ENCODE measurements around the gene SLC39A9. TPM values are rescaled to one million over a fixed set of nuclear protein-coding genes. Genes with fewer than 3 reads are reported as not detected.
A peak's percentile ranks its signal among the peaks of the same experiment; 100 is the strongest.

SLC39A9 gene
- total RNA-seq, 1 experiment from 2014 or later: 39.8 TPM

- Histone ChIP-seq H3K14ac (ENCODE audit: insufficient read depth, low read length) (no peak overlapping the region), H4K5ac (ENCODE audit: insufficient read length, low read depth, low read length) (no peak overlapping the region), H4K8ac (replicated peaks; ENCODE audit: insufficient read length, low read depth, low read length) (no peak overlapping the region), H3K27me3 (ENCODE audit: insufficient read depth, low read length) (no peaks in the 10 kb centered on the region), H2AK5ac (ENCODE audit: insufficient read length, low read length) (no peak overlapping the region), H2AFZ (ENCODE audit: low read length) (no peak overlapping the region), H4K91ac (ENCODE audit: insufficient read length, low read depth, low read length) (no peak overlapping the region), H3K4me1 (ENCODE audit: insufficient read depth, low read length) (0 out of 2 replicates have a peak, but pooled peaks cover 2% of the 10 kb centered on the region), H3K79me2 (ENCODE audit: insufficient read depth, low read length) (peaks cover 53% of the 10 kb centered on the region; the same call in 1 of the 2 replicates), H3K27ac (ENCODE audit: insufficient read length, low read depth, low read length) (no peak overlapping the region), H3K4me2 (ENCODE audit: insufficient read depth, insufficient read length, low read length) (no peak overlapping the region), H3K9me3 (ENCODE audit: control insufficient read depth, low read depth, low read length) (no peaks in the 10 kb centered on the region), H3T11ph (ENCODE audit: low read length) (no peak overlapping the region), H2BK120ac (ENCODE audit: low read depth, low read length, poor library complexity, severe bottlenecking) (no peak overlapping the region), H3K56ac (ENCODE audit: insufficient read length, low read depth, low read length) (no peak overlapping the region), H3K23me2 (ENCODE audit: insufficient read length, low read depth, low read length, poor library complexity, severe bottlenecking) (peaks cover 12% of the 10 kb centered on the region), H2BK12ac (ENCODE audit: insufficient read length, low read depth, low read length) (no peak overlapping the region), H2BK20ac (ENCODE audit: low read depth, low read length, poor library complexity, severe bottlenecking) (no peak overlapping the region), H3K4ac (ENCODE audit: low read depth, low read length) (no peak overlapping the region), H3K9ac (ENCODE audit: extremely low read depth, insufficient read length, low read length) (no peak overlapping the region), H2BK15ac (ENCODE audit: low read depth, low read length) (no peak overlapping the region), H3K79me1 (ENCODE audit: insufficient read depth, low read depth, low read length, poor library complexity, severe bottlenecking) (peaks cover 7% of the 10 kb centered on the region), H3K18ac (ENCODE audit: insufficient read length, low read depth, low read length) (no peak overlapping the region), H4K20me1 (ENCODE audit: control insufficient read depth, insufficient read depth, insufficient read length) (no peaks in the 10 kb centered on the region), H2BK5ac (ENCODE audit: insufficient read length, low read length) (no peak overlapping the region), H3K23ac (ENCODE audit: insufficient read length, low read depth, low read length) (no peak overlapping the region)
- Mint-ChIP-seq H3K27ac (peak overlapping the region in 1 of 3 experiments; percentile 78; a peak in 2 of 7 replicates), H3K36me3 (ENCODE audit: insufficient read depth in 1 of 3, low read depth in 3 of 3) (peaks cover 46 to 61% (median 59%) of the 10 kb centered on the region in 3 experiments; a peak in 6 of 7 replicates), H3K4me3 (peak overlapping the region; percentile 39 to 94; a peak in 3 of 5 replicates), H3K4me1 (peaks cover 37 to 44% of the 10 kb centered on the region in 2 experiments), H3K27me3 (ENCODE audit: low read depth) (no peaks in the 10 kb centered on the region), H3K9me3 (no peaks in the 10 kb centered on the region)
- TF ChIP-seq, protein P1, sequence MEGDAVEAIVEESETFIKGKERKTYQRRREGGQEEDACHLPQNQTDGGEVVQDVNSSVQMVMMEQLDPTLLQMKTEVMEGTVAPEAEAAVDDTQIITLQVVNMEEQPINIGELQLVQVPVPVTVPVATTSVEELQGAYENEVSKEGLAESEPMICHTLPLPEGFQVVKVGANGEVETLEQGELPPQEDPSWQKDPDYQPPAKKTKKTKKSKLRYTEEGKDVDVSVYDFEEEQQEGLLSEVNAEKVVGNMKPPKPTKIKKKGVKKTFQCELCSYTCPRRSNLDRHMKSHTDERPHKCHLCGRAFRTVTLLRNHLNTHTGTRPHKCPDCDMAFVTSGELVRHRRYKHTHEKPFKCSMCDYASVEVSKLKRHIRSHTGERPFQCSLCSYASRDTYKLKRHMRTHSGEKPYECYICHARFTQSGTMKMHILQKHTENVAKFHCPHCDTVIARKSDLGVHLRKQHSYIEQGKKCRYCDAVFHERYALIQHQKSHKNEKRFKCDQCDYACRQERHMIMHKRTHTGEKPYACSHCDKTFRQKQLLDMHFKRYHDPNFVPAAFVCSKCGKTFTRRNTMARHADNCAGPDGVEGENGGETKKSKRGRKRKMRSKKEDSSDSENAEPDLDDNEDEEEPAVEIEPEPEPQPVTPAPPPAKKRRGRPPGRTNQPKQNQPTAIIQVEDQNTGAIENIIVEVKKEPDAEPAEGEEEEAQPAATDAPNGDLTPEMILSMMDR (conservative IDR thresholded peaks at IDR 0.05): no peak
- no CpG with 5 or more reads among the region's 4 CpGs for WGBS (ENCODE audit: extremely low coverage, insufficient read length, low lambda C conversion rate)
- no peak for DNase-seq
Observed at GRCh38 chr14:69395929-69396328, 2.6 kb upstream of the SLC39A9 start.
